Myocyte (in vitro differentiated cells): ENCODE data around the gene CACNA1B. TPM values are rescaled to one million over a fixed set of nuclear protein-coding genes. Genes with fewer than 3 reads are reported as not detected.
"Not testable (repeated sequence)": the region's sequence is repeated elsewhere in the genome, so short reads cannot be mapped to it uniquely, and the experiment has no call there.

Experiments
- DNase-seq: peaks from one replicate; pipeline ENCODE4 v3.0.0-alpha.2; 2012; ENCODE audit warnings: low read depth
- total RNA-seq: library from RNA; depleted of rRNA; stranded (reverse); fragments of >200 nt; gene quantifications from 2 replicates; pipeline ENCODE4 v1.2.3, GENCODE V29; 2014

The CACNA1B gene
- total RNA-seq, 1 donor from 2014 or later = not detected

DNA sequence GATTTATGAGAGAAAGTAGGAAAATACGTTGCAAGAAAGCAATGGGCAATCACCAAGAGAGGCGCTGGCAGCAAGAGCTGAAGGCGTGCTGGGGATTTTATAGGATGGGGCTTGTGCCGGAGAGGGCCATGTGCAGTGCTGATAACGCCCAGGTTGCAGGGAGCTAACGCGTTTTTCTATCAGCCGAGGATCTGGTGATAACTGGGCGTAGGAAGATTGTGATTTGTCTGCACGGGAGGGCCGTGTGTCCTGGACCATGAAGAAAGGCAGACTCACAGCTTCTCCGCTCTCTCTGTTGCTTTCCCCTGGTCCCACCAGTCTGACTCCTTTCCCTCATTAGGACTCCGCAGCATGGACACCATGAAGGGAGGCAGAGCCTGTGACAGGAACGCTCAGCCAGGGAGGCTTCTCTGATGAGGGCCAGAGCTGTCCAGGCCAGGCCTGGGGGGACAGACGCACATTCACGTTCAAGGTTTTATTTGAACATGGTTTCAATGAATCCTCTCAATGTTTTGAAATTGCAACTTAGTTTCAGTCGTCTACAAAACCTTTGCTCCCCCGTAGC is 11.9 kb upstream of the CACNA1B start:
- DNase-seq = no peak

DNA sequence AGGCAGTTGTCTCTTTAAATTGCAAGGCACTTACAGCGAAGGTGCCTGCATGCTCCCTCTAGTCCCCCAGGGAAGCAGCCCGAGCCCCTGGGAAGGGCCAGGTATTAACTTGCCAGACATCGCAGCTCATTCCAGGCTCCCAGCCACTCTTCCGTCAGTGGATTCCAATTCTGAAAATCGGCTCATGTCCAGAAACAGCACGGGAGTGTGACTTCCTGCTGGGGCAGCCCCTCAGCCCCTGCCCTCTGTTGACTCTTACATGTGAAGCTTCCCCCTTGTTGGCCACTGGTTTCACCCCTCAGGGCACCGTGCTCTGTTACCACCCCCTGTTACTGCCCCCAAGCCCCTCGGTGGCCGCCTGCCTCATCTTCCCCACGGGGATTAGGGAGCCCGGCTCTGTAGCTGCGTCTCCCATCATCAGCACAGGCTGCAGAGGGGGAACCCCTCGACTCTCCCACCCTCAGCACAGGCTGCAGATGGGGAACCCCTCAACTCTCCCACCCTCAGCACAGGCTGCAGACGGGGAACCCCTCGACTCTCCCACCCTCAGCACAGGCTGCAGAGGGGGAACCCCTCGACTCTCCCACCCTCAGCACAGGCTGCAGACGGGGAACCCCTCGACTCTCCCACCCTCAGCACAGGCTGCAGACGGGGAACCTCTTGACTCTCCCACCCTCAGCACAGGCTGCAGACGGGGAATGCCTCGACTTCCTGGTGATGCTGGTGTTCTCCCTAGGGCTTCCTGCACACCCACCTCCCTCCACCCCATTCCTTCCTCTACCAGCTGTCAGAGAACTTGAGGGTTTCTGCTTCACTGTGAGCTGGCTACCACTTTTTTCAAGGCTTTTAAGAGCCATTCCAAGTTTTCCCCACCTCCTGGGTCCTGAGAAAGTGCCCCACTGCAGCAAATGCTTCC is 11.1 kb upstream of the CACNA1B start:
- DNase-seq = no peak

DNA sequence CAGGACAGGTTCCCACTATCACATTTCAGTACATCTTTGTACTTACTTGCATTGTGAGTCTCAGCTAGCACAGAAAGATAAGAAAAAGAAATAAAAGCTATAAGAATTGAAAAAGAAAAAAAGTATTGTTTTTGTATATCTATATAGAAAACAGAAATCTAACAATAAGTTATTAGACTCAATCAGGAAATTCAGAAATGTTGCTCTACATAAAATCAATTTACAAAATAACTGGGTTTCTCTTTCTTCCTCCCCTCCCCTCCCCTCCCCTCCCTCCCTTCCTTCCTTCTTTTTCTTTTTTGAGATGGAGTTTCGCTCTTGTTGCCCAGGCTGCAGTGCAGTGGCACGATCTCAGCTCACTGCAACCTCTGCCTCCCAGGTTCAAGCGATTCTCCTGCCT is 7.2 kb upstream of the CACNA1B start:
- DNase-seq = no peak

DNA sequence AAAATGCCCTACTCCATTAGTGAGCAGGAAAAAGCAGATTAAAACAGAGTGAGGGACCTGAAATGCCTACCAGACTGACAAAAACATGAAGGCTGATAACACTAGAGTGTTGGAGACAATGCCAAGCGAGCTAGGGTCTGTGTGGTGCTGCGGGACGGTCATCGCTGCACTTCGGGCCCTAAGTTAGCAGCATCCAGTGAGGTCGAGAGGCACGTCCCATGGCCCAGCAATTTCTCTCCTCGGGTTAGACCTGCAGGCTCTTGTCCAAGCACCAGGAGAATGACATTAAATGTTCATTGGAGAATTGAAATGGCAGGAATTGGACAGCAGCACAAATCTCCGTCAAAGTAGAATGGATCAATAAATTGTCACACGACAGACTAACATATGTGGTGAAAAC is 5.3 kb upstream of the CACNA1B start:
- DNase-seq = no peak

DNA sequence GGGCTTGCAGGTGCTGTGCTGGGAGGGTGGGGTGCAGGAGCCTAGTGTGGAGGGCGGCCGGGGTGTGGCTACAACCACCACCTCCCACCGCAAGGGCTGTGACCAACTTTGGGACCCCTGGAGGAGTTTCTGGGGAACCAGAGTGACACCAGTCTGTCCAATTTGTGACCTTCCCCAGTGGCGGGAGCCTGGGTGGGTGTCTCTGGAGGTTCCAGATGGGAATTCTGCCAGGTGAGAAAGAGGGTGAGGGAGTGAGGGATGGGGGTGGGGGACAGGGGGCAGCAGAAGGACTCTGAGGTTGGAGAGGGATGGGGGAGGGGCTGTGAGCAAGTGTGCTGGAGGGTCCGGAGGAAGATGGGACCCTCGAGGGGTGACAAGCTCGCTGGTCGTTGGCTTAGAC is 4.2 kb upstream of the CACNA1B start:
- no peak for DNase-seq

DNA sequence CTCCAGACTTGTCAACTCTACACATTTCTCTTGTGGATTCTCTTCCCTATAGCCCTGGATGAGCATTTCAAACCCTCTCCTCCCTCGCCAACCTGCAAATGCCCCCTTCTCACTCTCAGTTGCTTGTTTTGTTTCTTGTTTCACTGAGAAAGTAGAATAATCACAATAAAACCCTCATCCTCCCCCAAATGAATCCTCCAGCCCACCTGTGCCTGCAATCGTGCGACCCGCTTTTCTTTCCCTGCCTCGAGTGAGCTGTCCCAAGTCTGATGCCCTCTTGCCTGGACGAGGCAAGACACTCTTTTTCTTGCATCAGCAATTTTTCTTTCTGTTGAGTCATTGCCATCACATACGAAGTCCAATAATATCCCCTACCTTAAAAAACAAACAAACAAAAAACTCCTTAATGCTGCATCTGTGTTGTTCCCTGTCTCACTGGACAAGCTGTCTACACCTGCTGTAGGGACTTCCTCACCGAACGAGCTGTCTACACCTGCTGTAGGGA is 3.7 kb upstream of the CACNA1B start:
- DNase-seq = no peak

DNA sequence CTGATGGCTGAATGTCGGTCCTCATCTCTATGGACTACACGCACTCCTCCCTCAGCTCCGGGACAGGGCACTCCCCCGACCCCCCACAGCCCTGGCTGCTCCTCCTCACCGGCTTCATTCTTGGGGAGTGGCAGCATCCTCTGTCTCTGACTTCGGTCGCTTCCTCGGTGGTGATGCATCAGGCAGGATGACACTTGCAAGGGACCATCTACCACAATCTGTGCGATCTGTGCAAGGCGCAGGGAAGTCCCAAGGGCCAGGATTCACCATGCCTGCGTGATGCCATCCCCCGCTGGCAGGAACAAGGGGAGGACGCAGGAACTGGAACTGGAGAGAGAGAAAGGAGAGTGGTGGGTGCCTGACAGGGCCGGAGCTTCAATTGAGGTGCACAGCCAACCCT is 2.2 kb upstream of the CACNA1B start:
- DNase-seq = no peak

DNA sequence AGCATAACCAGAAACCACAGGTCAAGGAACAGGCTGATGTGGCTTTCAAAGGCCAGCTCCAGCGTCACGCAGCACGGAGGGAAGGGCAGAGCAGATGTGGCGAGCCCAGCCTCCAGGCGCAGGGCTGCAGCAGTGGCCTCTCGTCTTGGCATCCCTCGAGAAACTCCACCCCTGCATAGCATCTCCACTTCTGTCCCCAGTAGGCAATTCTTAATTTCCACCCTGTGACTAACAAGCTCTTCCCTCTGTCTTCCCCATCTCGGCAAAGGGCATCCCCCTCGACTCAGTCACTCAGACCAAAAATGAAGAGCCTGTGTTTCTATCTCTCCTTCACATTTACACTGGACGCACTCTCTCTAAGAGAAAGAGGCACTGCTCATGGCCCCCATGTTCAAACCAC is 1.7 kb upstream of the CACNA1B start:
- DNase-seq = no peak

DNA sequence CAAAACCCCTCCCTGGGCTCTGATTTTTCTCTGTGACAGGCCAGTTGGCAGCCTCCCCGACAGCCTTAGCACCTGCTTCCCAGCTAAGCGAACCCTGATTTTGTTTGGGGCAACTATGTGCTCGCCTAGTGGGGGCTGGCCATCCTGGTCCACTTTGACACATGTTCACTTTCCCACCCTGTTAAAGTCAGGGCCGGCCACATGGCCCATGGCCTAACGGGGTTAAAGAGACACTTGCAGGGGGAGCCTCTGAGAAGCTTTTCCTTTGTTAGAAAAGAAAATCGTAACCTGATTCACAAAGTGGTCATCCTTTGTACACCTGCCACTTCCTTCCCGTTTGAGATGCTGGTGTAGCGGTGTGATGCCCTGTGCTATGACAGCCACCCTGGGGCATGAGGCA is 1.3 kb upstream of the CACNA1B start:
- DNase-seq = no peak

DNA sequence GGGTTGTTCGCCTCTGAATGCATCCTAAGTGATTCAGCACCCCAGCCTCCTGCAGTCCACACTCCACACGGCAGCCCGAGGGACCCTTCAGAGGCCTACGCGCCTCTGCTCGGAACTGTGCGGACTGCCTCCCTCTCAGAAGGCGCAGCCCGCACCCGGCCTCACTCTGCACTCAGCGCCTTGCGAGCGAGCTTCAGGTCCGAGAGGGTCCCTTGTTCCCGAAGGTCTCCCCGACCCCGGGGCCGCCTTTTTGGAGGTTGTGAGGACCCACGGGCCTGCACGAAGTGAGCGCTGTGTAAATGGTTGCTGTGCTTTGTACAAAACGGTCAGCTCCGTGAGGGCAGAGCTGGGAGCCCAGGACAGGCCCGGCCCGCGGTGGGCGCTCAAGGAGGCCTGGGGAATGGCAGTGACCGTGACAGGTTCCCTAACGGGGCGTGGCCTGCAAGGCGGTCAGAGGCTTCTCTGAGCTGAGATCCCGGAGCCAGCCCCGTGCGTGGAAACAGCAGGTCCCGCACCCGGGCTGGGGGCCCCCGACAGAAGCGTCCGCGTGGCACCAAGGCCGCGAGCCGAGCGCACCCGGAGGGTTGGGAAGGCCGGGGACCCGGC is 698 bp upstream of the CACNA1B start:
- DNase-seq = no peak

DNA sequence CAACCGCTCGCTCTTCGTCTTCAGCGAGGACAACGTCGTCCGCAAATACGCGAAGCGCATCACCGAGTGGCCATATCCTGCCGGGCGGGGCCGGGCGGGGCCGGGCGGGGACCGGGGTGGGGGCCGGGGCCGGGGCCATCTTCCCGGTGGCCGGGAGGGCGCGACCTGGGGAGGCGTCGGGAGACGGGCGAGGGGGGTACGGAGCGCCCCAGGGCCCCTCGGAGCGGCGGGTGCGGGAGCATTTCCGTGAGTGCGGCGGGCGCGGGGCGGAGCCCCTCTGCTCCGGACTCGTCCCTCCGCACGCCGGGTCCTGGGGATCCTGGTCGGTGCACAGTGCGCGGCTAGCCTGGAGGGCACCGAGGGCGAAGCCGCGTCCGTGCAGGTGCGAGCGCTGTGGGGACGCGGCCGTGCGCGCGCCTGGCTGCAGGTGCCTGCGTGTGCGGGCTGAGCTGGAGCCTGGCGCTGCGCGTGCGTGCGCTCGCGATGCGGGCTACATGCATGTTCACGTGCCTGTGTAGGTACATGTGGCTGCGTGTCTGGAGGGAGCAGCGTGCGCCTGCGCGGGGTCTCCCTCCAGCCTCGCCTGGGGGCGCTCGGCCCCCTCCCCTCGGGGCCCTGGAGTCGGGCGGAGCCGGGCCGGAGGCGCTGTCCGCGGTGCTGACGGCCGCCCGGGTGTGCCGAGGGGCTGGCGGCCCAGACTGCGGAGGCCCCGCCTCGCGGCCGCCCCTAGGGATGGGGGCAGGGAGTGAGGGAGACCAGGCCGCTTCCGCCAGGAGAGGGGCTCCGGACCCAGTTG is 762 bp downstream of the CACNA1B start:
- DNase-seq = no peak

DNA sequence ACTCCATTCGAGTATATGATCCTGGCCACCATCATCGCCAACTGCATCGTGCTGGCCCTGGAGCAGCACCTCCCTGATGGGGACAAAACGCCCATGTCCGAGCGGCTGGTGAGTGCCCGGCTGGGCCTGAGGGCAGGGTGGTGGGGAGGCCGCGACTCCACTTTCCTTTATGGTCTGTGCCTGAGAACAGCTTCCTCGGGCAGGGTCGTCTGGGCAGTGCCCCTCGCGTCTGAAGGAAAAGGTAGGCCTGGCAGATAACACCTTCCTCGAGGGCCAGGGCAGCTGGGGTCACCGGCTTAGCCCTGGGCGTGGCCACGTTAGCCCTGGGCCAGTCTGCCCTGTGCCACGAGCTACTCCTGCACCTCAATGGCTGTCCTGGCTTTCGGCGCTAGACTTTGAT is 1.5 kb downstream of the CACNA1B start:
- no peak for DNase-seq

DNA sequence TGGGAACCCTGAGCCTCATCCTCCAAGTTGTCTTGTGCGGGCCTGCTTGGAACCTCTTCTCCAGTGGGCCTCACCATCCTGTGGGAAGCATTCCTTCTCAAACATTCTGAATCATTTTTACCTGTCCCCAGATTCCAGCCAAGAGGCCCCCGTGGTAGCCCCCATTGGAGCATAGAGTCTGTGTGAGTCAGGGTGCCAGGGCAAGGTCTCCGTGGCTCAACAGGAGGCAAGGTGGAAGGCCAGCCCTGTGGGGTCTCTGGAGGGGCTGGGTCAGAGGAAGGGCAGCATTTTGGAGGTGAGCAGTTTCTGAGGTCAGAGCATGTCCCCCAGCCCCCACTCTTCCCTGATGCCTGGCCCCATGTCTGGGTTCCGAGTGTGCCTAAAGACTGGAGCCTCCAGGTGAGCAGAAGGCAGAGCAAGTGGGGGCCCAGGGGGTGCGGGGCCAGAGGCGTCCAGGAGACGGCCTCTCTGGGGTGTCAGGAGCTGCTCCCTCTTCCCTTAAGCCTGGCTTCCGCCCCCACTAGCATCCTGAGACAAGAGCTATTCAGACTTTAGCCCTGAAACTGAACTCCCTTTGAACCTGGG is 2.1 kb downstream of the CACNA1B start:
- DNase-seq = no peak

DNA sequence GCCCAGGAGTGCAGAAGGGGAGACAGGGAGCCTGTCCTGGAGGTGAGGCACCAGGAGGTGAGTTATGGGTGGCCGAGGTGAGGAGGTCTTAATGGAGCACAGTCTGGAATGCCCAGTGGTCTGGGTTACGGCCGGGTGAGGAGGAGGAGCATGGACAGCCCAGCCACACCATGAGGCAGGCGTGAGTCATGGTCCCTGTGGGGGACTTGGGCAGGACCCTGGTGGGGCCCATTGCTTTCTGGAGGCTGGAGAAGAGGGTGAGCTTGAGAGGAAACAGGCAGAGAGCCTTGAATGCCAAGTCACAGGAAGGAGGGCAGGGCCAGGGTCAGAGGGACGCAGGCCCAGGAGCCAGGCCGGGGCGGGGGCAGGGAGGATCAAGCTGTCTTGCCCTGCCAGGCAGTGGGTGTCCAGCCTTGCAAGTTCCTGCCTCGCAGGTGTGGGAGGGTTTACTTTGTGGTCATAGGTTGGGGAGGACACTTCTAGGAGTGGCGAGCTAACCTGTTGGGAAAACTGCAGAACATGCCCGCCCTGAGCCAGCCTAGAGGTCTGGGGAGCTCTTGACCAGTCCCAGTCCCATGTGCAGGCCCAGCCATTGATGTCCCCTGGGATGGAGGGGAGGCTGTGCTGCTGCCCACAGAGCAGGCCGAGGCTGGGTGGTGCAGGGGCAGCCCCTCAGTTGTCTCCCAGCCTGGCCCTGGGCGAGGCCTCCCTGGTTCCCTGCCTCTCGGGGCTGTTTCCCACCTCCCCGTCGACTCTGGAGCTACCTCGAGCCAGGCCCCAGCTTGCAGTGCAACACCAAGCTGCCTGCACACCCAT is 2.8 kb downstream of the CACNA1B start:
- no peak for DNase-seq

DNA sequence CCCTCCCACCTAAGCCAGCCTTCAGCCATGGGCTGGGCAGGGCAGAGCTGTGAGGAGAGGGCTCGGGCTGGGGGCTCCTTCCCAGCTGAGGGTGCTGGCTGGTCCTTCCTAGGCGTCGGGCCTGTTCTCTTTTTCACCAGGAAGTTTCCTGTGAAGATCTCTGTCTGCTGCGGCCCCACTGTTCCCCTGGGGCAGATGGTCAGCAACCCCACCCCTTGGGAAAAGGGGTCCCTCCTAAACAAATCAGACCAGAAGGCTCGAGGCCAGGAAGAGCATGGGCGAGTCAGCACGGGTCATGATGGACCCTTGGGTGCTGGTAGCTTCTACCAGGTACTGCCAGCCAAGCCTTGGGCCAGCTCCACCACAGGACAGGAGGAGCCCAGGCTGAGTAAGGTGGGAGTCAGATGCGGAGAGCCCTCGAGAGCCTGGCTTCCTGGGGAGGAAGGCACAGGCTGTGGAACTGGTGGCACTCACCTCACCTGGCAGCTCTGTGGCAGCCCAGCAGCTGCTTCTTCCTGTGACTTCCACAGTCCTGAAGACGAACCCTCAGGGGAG is 3.5 kb downstream of the CACNA1B start:
- no peak for DNase-seq

DNA sequence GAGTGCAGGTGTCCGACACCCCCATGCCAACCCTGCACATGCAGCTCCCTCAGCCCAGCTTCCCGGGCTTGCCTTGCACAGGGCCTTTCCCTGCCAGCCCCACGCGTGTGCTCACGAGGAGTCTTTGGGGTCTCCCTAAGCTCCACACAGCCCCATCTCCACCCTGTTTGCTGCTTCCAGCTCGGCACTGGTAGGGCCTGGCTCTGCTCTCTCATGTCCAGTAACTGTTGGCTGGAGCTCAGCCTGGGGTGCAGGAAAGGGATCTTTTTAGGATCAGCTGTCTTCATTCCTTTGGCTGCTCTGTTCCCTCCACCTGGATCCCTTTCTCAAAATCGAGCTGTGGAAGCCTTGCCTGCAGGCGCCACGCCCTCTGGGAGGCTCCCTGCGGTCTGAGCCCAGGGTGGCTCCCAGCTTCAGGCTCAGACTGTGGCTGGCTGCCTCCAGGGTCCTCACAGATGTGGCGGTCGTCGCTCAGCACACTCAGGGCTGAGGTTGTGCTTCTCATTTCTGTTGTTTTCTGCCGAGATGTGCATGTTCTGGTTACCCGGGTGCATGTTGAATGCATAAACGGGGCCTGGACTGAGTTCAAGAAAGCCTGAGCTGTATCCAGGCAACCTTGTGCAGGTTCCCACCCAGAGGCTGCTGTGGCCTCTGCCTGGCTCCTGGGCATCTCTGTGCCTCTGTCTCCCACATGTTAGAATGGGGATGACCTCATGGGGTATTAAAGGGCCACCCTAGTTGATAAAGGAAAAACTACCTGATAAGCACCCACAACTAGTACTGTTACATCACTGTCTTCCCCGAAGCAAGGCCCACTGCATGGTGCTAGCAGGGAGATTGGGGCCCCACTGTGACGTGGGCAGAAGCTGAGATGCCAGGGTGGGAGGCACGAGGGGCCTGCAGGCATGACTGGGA is 4.3 kb downstream of the CACNA1B start:
- DNase-seq = no peak

DNA sequence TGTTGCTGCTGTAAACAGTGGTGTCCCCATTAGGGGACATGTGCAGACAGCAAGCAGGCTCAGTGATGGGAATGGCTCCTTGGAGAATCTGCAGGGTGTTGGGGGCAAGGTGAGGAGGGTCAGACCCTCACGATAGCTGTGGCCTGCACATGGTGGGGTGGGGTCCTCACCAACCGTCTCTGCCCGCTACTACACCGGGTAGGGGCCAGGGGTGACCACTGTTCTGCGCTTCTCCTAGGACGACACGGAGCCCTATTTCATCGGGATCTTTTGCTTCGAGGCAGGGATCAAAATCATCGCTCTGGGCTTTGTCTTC is 4.9 kb downstream of the CACNA1B start:
- no peak for DNase-seq

DNA sequence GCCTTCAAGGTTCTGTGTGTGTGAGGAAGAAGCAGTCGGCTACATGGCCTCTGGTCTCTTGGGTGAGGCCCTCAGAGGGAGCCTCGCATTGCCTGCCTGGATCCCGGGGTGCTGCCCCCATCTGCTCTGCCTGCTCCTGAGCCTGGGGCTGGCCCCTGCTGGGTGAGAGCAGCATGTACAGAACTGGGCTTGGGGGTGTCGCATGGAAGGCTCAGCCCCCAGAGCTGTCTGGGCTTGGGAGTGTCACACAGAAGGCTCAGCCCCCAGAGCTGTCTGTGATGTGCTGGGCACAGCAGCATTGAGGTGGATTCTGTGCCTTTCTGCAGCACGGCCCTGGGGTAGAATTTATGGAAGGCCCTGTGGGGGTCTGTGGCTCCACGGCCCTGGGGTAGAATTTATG is 6.4 kb downstream of the CACNA1B start:
- DNase-seq = not testable (repeated sequence)

DNA sequence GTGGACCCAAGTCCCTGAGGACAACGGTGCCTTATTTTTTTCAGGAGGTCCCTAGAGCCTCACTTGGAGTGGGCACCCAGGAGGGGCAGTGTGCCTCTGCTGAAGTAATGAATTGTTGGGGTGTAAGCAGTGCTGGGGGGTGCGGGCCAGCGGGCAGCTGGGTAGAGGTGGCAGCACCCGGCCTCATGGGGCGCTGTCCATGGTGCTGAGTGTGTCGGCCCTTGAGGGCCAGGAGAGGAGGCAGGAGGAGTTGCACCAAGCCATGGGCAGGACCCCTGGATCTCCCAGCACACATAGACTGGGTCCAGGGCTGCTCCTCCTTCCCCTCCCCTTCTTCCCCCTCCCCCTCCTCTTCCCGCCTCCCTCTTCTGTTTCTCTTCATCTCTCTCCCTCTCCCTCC is 7.0 kb downstream of the CACNA1B start:
- DNase-seq = not testable (repeated sequence)
